GM23248 (cell line): ENCODE measurements around the gene SCYL1.
A peak's percentile ranks its signal among the peaks of the same experiment; 100 is the strongest.

Experiments used
- EZH2 ChIP-seq: fragments of 200-600 bp; sonication (generic); IDR thresholded peaks from 2 replicates; pipeline ENCODE4 v1.6.1; 2018; ENCODE audit warnings: antibody characterized with exemption, mild to moderate bottlenecking; ENCODE audit not compliant: insufficient read depth, poor library complexity, severe bottlenecking
- EZH2phosphoT487 ChIP-seq: fragments of 200-600 bp; sonication (generic); IDR thresholded peaks from 2 replicates; pipeline ENCODE4 v1.6.1; 2018; ENCODE audit warnings: antibody characterized with exemption, moderate library complexity, mild to moderate bottlenecking, low read depth; ENCODE audit not compliant: insufficient read depth

DNA sequence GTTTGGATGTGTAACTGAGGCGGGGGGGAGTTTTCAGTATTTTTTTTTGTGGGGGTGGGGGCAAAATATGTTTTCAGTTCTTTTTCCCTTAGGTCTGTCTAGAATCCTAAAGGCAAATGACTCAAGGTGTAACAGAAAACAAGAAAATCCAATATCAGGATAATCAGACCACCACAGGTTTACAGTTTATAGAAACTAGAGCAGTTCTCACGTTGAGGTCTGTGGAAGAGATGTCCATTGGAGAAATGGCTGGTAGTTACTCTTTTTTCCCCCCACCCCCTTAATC, 23.8 kb upstream of the SCYL1 start:
- no peak for TF ChIP-seq EZH2
- TF ChIP-seq EZH2phosphoT487 = peak; percentile 3; the same call in 1 of the 2 replicates
